T-cell (primary cell): ENCODE data around the gene PHGDH. TPM values are rescaled to one million over a fixed set of nuclear protein-coding genes. Genes with fewer than 3 reads are reported as not detected.
"Not testable (repeated sequence)": the region's sequence is repeated elsewhere in the genome, so short reads cannot be mapped to it uniquely, and the experiment has no call there.

Experiments used
- ATAC-seq, 4 experiments: fragments of 200-7000 bp in 3 of 4; fragments of 150-1000 bp in 1 of 4; cut with Tn5 transposase; replicated peaks in 1 of 4; 1 replicate in 3 of 4; 2 replicates in 1 of 4; pipeline ENCODE4 v1.10.0; 2021; ENCODE audit warnings: moderate library complexity in 3 of 4, mild to moderate bottlenecking in 2 of 4, moderate number of reproducible peaks in 1 of 4
- CTCF ChIA-PET, 2 donors: fragments of 300-600 bp; sonication (Branson Sonifier 250); formaldehyde crosslinking; loops; one replicate each; lab custom pipeline; 2022; ENCODE audit warnings: antibody characterized with exemption in 2 of 2; lab: Charles Lee
- POLR2A ChIA-PET, 2 donors: fragments of 300-600 bp; sonication (Branson Sonifier 250); formaldehyde crosslinking; loops; one replicate each; lab custom pipeline; 2022; ENCODE audit warnings: antibody characterized with exemption in 2 of 2; lab: Charles Lee
- DNase-seq, 35 experiments: peaks; one replicate each; pipeline versions ENCODE4 v3.0.0 to v3.0.0-alpha.2; 2013 to 2023
- H3K27ac ChIP-seq: one replicate; pipeline ENCODE4 v1.5.1; 2013; ENCODE audit warnings: low read length
- H3K27me3 ChIP-seq, 2 experiments: replicated peaks in 1 of 2; 1 replicate in 1 of 2; 2 replicates in 1 of 2; pipeline versions ENCODE4 v1.6.1 to v1.7.0; 2013; ENCODE audit warnings: low read length in 1 of 2, mixed read lengths in 1 of 2; ENCODE audit not compliant: control insufficient read depth in 2 of 2, insufficient read depth in 2 of 2; ENCODE audit errors: extremely low read depth in 1 of 2
- H3K36me3 ChIP-seq, 2 donors: 1 replicate in 1 of 2; 2 replicates in 1 of 2; pipeline versions ENCODE4 v1.6.1 to v1.7.0; 2013; ENCODE audit warnings: low read length in 1 of 2; ENCODE audit not compliant: control insufficient read depth in 2 of 2, insufficient read depth in 1 of 2; ENCODE audit errors: extremely low read depth in 1 of 2
- H3K4me1 ChIP-seq, 2 experiments: 1 replicate in 1 of 2; 2 replicates in 1 of 2; pipeline versions ENCODE4 v1.6.1 to v1.7.0; 2013; ENCODE audit warnings: low read length in 2 of 2, mixed read lengths in 1 of 2; ENCODE audit not compliant: insufficient read depth in 2 of 2, control insufficient read depth in 1 of 2; ENCODE audit errors: extremely low read depth in 1 of 2
- H3K4me3 ChIP-seq, 2 donors: 1 replicate in 1 of 2; 2 replicates in 1 of 2; pipeline versions ENCODE4 v1.5.1 to v1.7.0; 2013; ENCODE audit warnings: mild to moderate bottlenecking in 2 of 2, low read length in 1 of 2, moderate library complexity in 1 of 2; ENCODE audit not compliant: control insufficient read depth in 1 of 2; ENCODE audit errors: extremely low read depth in 1 of 2
- H3K9me3 ChIP-seq: 2 replicates; pipeline ENCODE4 v1.7.0; 2013
- H3K27ac Mint-ChIP-seq, 2 donors: one replicate each; pipeline ENCODE4 v1.8.0; 2020 to 2021; ENCODE audit warnings: mild to moderate bottlenecking in 2 of 2, mixed read lengths in 2 of 2
- H3K27me3 Mint-ChIP-seq, 2 donors: one replicate each; pipeline ENCODE4 v1.8.0; 2021 to 2022; ENCODE audit warnings: mixed read lengths in 2 of 2
- H3K36me3 Mint-ChIP-seq: one replicate; pipeline ENCODE4 v1.8.0; 2021; ENCODE audit warnings: mixed read lengths
- H3K4me1 Mint-ChIP-seq, 3 donors: one replicate each; pipeline ENCODE4 v1.8.0; 2020 to 2022; ENCODE audit warnings: mixed read lengths in 3 of 3, mild to moderate bottlenecking in 1 of 3
- H3K4me3 Mint-ChIP-seq, 3 donors: one replicate each; pipeline ENCODE4 v1.8.0; 2020 to 2022; ENCODE audit warnings: mild to moderate bottlenecking in 3 of 3, mixed read lengths in 3 of 3, moderate library complexity in 3 of 3
- H3K9me3 Mint-ChIP-seq, 3 donors: one replicate each; pipeline ENCODE4 v1.8.0; 2020 to 2022; ENCODE audit warnings: mixed read lengths in 3 of 3
- WGBS: methylation state at CpG from one replicate; pipeline ENCODE4 v1.1.5; 2013; ENCODE audit warnings: missing lambda C conversion rate; ENCODE audit not compliant: insufficient coverage; 5-methylcytosine and 5-hydroxymethylcytosine counted together
- total RNA-seq, 35 experiments: library from RNA in 6 of 35; stranded (reverse) in 6 of 35; fragments of 120-200 nt in 1 of 35; gene quantifications; one replicate each; pipeline versions ENCODE4 v1.2.1 to v1.2.4 and lab custom pipeline; 2013 to 2026

Gene PHGDH
- total RNA-seq, 5 donors from 2014 or later (not counting 1 experiment from before 2014, with no cell fraction given): 7.8 to 27.4 (median 14.3) TPM

DNA sequence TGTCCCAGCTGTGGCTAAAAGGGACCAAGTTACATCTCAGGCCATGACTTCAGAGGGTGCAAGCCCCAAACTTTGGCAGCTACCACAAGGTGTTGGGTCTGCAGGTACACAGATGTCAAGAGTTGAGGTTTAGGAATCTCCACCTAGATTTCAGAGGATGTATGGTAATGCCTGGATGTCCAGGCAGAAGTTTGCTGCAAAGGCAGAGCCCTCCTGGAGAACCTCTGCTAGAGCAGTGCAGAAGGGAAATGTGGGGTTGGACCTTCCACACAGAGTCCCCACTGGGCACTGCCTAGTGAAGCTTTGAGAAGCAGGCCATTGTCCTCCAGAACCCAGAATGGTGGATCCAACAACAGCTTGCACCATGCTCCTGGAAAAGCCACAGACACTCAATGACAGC lies 10.1 kb upstream of the PHGDH start:
- ATAC-seq (no peak), DNase-seq (no peak)
- Mint-ChIP-seq H3K4me1 (no peaks in the 10 kb centered on the region), H3K4me3 (no peak overlapping the region), H3K9me3 (peaks cover 16 to 23% (median 20%) of the 10 kb centered on the region in 3 donors), H3K27ac (no peak overlapping the region), H3K27me3 (peaks cover 33% of the 10 kb centered on the region in 2 donors), H3K36me3 (no peaks in the 10 kb centered on the region)
- CTCF ChIA-PET: interaction anchor here in 1 of 2 donors (0.8 kb wide), 1 partner anchor 26 kb away, joined by 3 read pairs; no protein-coding TSS in a partner anchor
- Histone ChIP-seq H3K4me3 (no peak overlapping the region), H3K9me3 (no peaks in the 10 kb centered on the region), H3K27ac (no peak overlapping the region), H3K36me3 (no peaks in the 10 kb centered on the region), H3K27me3 (peaks cover 0 to 5% of the 10 kb centered on the region in 2 experiments), H3K4me1 (no peaks in the 10 kb centered on the region)
- POLR2A ChIA-PET: no interaction called here

DNA sequence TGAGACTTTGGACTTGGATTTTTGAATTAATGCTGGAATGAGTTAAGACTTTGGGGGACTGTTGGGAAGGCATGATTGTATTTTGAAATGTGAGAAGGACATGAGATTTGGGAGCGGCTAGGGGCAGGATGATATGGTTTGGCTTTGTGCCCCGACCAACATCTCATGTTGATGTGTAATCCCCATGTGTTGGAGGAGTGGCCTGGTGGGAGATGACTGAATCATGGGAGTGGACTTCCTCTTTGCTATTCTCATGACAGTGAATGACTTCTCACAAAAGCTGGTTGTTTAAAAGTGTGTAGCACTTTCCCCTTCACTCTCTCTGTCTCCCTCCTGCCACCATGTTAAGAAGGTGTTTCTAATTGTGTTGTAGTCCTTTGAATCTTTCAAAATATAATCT lies 9.3 kb upstream of the PHGDH start:
- H3K4me1 ChIP-seq: no peaks in the 10 kb centered on the region
- no peak overlapping the region for H3K4me3 ChIP-seq
- no peaks in the 10 kb centered on the region for H3K36me3 ChIP-seq
- ChIA-PET CTCF (no interaction called here), POLR2A (no interaction called here)
- Mint-ChIP-seq H3K9me3 (peaks cover 16 to 26% (median 20%) of the 10 kb centered on the region in 3 donors), H3K27me3 (peaks cover 33% of the 10 kb centered on the region in 2 donors), H3K4me3 (no peak overlapping the region), H3K36me3 (no peaks in the 10 kb centered on the region), H3K27ac (no peak overlapping the region), H3K4me1 (no peaks in the 10 kb centered on the region)
- H3K9me3 ChIP-seq: no peaks in the 10 kb centered on the region
- no peaks in the 10 kb centered on the region for H3K27me3 ChIP-seq
- 80% methylated on average over 1 of the region's 2 CpGs for WGBS
- ATAC-seq (no peak), DNase-seq (no peak)
- no peak overlapping the region for H3K27ac ChIP-seq

DNA sequence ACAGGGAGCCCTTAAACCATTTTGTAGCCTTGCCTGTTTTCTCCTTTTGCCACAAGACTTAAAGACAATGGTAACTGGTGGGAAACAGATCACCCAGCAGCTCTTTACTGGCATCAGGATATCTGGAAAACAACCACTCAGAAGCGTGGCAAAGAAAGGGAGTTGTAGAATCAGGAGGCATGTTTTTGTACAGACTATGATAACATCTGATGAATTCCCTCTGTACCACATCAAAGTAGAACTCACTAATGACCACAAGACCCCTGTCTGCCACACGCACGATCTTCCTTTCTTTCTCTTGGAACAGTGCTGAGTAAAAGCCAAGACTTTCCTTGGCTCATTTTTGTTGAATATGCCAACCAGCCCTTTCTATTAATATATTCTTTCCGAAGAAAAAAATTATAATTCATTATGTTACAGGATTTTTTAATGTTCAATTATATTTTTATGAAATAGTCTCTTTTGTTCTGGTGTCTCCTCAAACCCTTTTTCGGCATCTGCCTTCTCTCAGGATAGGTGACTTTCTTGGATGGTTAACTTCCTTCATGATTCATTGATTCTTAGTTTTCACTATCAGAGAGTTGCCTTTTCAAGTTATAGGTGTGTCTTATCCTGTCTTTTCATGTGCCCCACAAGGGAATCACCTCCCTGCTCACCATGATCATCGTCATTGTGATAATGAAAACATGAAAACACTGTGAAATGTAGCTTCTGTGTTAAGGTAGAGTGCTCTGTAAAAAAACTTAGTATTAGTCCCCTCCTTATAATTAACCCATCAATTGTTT lies 7.9 kb upstream of the PHGDH start:
- Histone ChIP-seq H3K27ac (no peak overlapping the region), H3K4me3 (no peak overlapping the region), H3K27me3 (no peaks in the 10 kb centered on the region), H3K36me3 (no peaks in the 10 kb centered on the region), H3K4me1 (no peaks in the 10 kb centered on the region), H3K9me3 (no peaks in the 10 kb centered on the region)
- no peak for ATAC-seq
- DNase-seq: no peak
- CTCF ChIA-PET: no interaction called here
- WGBS: 30% methylated on average over 2 of the region's 6 CpGs
- H3K27ac Mint-ChIP-seq: no peak overlapping the region
- peaks cover 16 to 26% (median 20%) of the 10 kb centered on the region in 3 donors for H3K9me3 Mint-ChIP-seq
- POLR2A ChIA-PET: no interaction called here
- no peaks in the 10 kb centered on the region for H3K4me1 Mint-ChIP-seq
- H3K36me3 Mint-ChIP-seq: no peaks in the 10 kb centered on the region
- no peak overlapping the region for H3K4me3 Mint-ChIP-seq
- peaks cover 25 to 29% of the 10 kb centered on the region in 2 donors for H3K27me3 Mint-ChIP-seq

DNA sequence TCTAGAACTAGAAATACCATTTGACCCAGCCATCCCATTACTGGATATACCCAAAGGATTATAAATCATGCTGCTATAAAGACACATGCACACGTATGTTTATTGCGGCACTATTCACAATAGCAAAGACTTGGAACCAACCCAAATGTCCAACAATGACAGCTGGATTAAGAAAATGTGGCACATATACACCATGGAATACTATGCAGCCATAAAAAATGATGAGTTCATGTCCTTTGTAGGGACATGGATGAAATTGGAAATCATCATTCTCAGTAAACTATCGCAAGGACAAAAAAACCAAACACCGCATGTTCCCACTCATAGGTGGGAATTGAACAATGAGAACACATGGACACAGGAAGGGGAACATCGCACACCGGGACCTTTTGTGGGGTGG lies 5.1 kb upstream of the PHGDH start:
- H3K9me3 ChIP-seq, H3K4me1 Mint-ChIP-seq, DNase-seq, POLR2A ChIA-PET, H3K4me3 Mint-ChIP-seq, H3K36me3 ChIP-seq, H3K4me3 ChIP-seq, H3K27ac Mint-ChIP-seq, H3K36me3 Mint-ChIP-seq, ATAC-seq, CTCF ChIA-PET, H3K27me3 ChIP-seq, H3K27ac ChIP-seq, H3K4me1 ChIP-seq: not testable (repeated sequence)
- Mint-ChIP-seq H3K27me3 (peaks cover 12 to 28% of the 10 kb centered on the region in 2 donors), H3K9me3 (peaks cover 9 to 17% (median 11%) of the 10 kb centered on the region in 3 donors)
- no CpG with 5 or more reads among the region's 6 CpGs for WGBS

DNA sequence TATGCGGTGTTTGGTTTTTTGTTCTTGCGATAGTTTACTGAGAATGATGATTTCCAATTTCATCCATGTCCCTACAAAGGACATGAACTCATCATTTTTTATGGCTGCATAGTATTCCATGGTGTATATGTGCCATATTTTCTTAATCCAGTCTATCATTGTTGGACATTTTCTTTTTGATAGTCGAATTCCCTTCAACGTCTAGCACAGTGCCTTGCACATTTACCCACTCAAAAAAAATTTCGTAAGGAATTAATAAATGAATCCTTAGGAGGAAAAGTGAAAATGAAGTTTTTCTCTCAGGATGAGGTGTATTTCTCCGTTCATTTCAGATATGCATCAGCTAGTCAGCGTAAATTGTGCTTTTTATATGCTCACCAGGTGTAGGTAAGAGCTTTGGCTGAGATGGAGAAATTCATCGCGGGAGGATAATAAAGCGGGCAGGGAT lies 354 bp upstream of the PHGDH start:
- peaks cover 0 to 37% of the 10 kb centered on the region in 2 donors for H3K27me3 Mint-ChIP-seq
- WGBS: 4% methylated on average over 5 of the region's 10 CpGs
- peak overlapping the region in 1 of 2 donors; percentile 26 for H3K27ac Mint-ChIP-seq

DNA sequence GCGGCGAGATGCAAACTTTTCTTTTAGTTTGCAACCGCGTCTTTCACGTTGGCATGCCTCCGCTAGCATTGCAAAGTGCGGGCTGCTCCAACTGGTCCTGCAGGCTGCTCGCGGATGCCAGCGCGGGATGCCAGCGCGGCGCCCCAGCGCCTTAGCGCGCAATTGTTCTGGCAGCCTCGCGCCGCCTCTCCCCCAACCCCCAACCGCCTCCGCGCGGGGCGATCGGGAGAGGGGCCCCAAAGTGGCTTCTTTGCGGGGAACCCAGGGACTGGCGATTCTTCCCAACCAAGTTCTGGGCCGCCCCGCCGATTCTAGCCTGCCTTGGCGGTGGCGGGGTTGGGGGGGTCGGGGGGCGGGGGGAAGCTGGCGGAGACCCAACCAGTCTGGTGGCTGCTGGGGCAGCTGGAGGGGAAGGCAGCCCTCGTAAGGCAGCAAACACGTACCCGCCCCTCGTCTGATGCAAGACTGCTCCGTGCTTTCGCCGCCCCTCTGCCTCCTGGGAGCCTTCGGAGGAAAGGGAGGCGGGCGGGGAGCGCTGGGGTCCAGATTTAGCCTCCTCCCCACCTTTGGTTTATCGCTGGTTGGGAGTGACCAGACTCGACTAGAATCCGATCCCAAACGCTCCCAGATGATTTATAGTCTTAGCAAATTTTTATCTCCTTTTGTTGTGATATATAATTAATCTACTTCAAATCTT lies 756 bp downstream of the PHGDH start:
- H3K27me3 Mint-ChIP-seq: peaks cover 0 to 37% of the 10 kb centered on the region in 2 donors
- DNase-seq: peak in 15 of 35 experiments; percentile 1 to 27 (median 10)
- POLR2A ChIA-PET: no interaction called here

More for the DNA sequence above, 354 bp upstream of the PHGDH start:
- H3K4me3 Mint-ChIP-seq: peak overlapping the region; percentile 88 to 98 (median 90)
- H3K36me3 Mint-ChIP-seq, DNase-seq, H3K9me3 ChIP-seq, H3K27ac ChIP-seq, ATAC-seq, H3K9me3 Mint-ChIP-seq, H3K36me3 ChIP-seq, CTCF ChIA-PET: not testable (repeated sequence)
- H3K4me3 ChIP-seq: peak overlapping the region; percentile 71 to 100
- peaks cover 18 to 34% (median 25%) of the 10 kb centered on the region in 3 donors for H3K4me1 Mint-ChIP-seq
- peaks cover 0 to 15% of the 10 kb centered on the region in 2 experiments for H3K4me1 ChIP-seq
- POLR2A ChIA-PET: interaction anchor here in 1 of 2 donors (0.5 kb wide), 1 partner anchor 547 kb away, joined by 3 read pairs; no protein-coding TSS in a partner anchor
- H3K27me3 ChIP-seq: peaks cover 0 to 19% of the 10 kb centered on the region in 2 experiments

More for the DNA sequence above, 756 bp downstream of the PHGDH start:
- peak; percentile 64 to 69 (median 66) for ATAC-seq
- CTCF ChIA-PET: no interaction called here
- 4% methylated on average over 30 of the region's 51 CpGs for WGBS
- Histone ChIP-seq H3K4me1 (peaks cover 0 to 15% of the 10 kb centered on the region in 2 experiments), H3K36me3 (no peaks in the 10 kb centered on the region), H3K27ac (no peak overlapping the region), H3K4me3 (peak overlapping the region; percentile 71 to 100), H3K27me3 (peaks cover 0 to 19% of the 10 kb centered on the region in 2 experiments), H3K9me3 (no peaks in the 10 kb centered on the region)
- Mint-ChIP-seq H3K36me3 (no peaks in the 10 kb centered on the region), H3K9me3 (no peaks in the 10 kb centered on the region), H3K27ac (no peak overlapping the region), H3K4me3 (peak overlapping the region; percentile 88 to 98 (median 90)), H3K4me1 (peaks cover 18 to 36% (median 25%) of the 10 kb centered on the region in 3 donors)
